ENCODE measurements around the gene AGBL4.
"Not testable (repeated sequence)": the region's sequence is repeated elsewhere in the genome, so short reads cannot be mapped to it uniquely, and the experiment has no call there.

The AGBL4 gene

GRCh38 chr1:49436865-49437264 lies 586.9 kb downstream of the AGBL4 start:
- no peak for DNase-seq (ENCODE audit: low read depth in 2 of 2, low spot score in 1 of 2)

DNA sequence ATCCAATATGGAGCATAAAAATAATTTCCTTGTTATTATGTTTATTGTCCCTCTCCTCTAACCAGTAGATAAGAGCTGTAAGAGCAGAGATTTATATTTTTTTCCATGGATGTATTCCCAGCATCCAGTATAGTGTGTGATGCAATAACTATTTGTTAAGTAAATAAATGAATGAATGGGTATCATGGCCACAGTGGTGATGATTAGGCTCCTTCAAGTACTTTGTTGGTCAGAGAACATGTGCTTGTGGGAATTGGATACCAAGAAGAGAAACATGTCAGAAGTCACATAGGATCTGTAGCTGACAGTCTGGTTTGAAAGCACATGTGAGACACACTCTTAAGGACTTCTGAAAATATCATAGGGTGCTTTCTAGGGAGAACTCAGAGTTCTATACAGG lies 588.5 kb downstream of the AGBL4 start:
- no peak for DNase-seq (ENCODE audit: low read depth in 2 of 2, low spot score in 1 of 2)

- no peak for DNase-seq (ENCODE audit: low read depth in 2 of 2, low spot score in 1 of 2)
These were observed 599.0 kb downstream of the AGBL4 start for GRCh38 chr1:49424782-49425181.

- DNase-seq (ENCODE audit: low read depth in 2 of 2, low spot score in 1 of 2), result no peak
These were observed 607.0 kb downstream of the AGBL4 start for GRCh38 chr1:49416758-49417157.

- no peak for DNase-seq (ENCODE audit: low read depth in 2 of 2, low spot score in 1 of 2)
These were observed 615.4 kb downstream of the AGBL4 start for GRCh38 chr1:49408346-49408745.

DNA sequence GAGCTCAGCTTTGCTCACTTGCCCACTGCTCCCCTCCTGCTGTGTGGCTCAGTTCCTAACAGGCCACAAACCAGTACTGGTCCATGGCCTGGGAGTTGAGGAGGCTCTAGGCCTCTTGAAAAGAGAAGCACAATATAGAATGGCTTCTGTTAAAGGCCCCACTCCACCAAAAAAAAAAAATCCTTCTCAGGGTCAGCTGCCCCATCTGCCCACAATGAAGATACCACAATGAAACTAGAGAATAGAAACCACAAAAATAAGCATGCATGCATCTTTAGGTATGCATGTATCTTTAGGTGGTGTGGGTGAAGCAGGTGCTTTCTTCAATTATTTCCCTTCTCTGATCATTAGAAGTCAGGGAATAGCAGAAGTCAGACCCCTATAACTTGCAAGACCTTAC lies 626.7 kb downstream of the AGBL4 start:
- DNase-seq (ENCODE audit: low read depth in 2 of 2, low spot score in 1 of 2), result no peak

- DNase-seq (ENCODE audit: low read depth in 2 of 2, low spot score in 1 of 2), result no peak
These were observed 629.6 kb downstream of the AGBL4 start for GRCh38 chr1:49394200-49394599.

GRCh38 chr1:49389699-49390098 lies 634.1 kb downstream of the AGBL4 start:
- no peak for DNase-seq (ENCODE audit: low read depth in 2 of 2, low spot score in 1 of 2)

GRCh38 chr1:49364676-49365075 lies 659.1 kb downstream of the AGBL4 start:
- DNase-seq (ENCODE audit: low read depth in 2 of 2, low spot score in 1 of 2), result no peak

- no peak for DNase-seq (ENCODE audit: low read depth in 2 of 2, low spot score in 1 of 2)
These were observed 660.1 kb downstream of the AGBL4 start for GRCh38 chr1:49363628-49364027.

DNA sequence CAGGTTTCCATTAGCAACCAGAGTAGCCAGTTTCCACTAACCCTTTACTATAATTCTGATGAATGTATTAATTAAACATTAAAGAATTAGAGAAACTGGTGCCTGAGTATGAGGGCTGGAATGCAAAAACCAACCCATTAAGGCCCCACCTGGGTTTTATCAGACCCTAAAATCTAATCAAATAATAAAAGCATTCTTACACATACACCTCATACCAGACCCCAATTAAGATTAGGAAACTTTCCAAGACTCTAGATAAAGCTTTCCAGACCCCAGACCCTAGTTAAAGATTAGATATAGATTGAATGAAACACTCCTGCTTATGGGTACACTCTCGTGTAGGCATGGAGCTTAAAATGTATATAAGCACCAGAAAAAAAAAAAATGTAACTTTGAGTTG lies 665.7 kb downstream of the AGBL4 start:
- DNase-seq (ENCODE audit: low read depth in 2 of 2, low spot score in 1 of 2), result no peak

- no peak for DNase-seq (ENCODE audit: low read depth in 2 of 2, low spot score in 1 of 2)
These were observed 667.2 kb downstream of the AGBL4 start for GRCh38 chr1:49356594-49356993.

GRCh38 chr1:49351768-49352167 lies 672.0 kb downstream of the AGBL4 start:
- DNase-seq (ENCODE audit: low read depth in 2 of 2, low spot score in 1 of 2), result no peak

DNA sequence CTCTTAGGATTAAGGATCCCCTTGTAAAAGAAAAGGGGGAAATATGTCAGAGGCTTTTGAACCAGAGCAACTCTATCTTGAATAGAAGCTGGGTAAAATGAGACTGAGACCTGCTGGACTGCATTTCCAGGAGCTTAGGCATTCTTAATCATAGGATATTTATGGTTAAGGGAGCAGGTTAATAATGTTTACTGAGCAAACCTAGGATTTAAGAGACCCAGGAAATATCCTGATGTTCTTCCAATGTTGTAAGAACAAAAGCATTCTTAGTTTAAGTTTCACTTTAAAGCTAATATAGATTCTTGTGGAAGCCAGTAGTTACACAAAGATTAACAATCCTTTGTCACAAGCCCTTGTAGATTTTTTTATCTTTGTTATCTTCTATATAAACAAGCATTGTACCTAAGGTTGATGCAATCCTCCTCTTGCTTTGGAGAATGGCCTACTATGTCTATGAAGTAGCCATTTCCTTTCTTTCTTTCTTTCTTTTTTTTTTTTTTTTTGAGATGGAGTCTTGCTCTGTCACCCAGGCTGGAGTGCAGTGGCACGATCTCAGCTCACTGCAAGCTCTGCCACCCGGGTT lies 676.9 kb downstream of the AGBL4 start:
- DNase-seq (ENCODE audit: low read depth in 2 of 2, low spot score in 1 of 2), result no peak

DNA sequence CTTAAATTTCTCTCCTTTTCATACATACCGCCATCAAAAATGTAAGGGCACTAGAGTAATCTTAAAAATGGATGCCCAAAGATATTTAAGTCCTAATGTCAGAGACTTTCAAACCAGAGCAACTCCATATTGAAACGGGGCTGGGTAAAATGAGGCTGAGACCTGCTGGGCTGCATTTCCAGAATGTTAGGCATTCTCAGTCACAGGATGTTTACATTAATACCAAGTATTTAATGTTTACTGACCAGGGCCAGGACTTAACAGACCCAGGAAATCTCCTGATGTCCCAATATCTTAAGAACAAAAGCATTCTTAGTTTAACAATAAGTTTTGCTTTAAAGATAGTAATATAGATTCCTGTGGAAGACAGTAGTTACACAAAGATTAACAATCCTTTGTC lies 683.2 kb downstream of the AGBL4 start:
- DNase-seq (ENCODE audit: low read depth in 2 of 2, low spot score in 1 of 2), result no peak

- DNase-seq (ENCODE audit: low read depth in 2 of 2, low spot score in 1 of 2), result no peak
These were observed 684.7 kb downstream of the AGBL4 start for GRCh38 chr1:49339043-49339442.

DNA sequence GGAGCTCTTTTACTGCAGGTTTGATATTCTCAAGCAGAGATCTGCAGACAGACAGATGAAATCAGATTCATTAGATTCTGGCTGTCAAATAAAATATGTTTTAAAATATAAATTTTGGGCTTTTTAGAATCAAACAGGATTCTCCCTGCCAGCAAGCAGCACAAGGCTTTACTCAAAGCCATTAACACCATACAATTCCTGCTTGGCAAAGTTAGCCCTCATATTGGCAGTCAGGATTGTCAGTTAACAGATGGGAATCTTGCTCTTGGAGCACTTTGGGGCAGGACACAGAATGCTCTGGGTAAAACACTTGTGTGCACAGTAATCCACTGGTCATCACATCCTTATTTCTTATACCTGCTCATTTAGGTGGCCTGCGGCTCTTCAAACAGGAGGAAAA lies 686.5 kb downstream of the AGBL4 start:
- DNase-seq (ENCODE audit: low read depth in 2 of 2, low spot score in 1 of 2), result no peak

- no peak for DNase-seq (ENCODE audit: low read depth in 2 of 2, low spot score in 1 of 2)
These were observed 689.8 kb downstream of the AGBL4 start for GRCh38 chr1:49333906-49334305.

DNA sequence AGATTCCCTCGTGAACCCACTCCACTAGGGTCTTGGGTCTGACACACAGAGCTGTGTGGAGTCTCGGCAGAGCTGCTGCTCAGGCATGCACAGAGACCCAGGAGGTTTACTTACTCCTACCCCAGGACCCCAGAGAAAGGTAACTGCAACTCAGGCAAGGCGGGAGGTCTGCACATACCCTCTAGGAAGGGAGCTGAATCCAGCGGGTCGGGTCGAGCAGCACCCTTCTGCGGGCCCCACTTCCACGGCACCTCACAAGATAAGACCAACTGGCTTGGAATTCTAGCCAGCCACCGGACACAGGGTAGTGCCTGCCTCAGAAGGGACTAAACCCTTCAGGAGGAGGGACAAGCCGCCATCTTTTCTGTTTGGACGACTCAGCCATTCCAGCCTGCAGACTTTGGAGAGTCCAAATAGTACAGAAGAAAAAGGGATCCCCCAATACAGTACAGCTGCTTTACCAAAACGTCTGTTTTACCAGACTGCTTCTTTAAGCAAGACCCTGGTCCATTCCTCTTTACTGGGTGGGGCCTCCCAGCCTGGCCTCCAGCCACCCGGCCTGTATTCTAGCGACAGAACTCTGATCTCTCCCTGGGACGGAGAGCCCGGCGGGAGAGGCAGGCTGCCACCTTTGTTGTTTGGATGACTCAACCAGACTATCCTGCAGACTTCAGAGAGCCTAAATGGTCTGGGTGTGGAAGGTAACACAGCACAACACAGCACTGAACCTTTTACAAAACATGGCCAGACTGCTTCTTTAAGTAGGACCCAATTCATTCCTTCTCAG lies 692.5 kb downstream of the AGBL4 start:
- no peak for DNase-seq (ENCODE audit: low read depth in 2 of 2, low spot score in 1 of 2)

DNA sequence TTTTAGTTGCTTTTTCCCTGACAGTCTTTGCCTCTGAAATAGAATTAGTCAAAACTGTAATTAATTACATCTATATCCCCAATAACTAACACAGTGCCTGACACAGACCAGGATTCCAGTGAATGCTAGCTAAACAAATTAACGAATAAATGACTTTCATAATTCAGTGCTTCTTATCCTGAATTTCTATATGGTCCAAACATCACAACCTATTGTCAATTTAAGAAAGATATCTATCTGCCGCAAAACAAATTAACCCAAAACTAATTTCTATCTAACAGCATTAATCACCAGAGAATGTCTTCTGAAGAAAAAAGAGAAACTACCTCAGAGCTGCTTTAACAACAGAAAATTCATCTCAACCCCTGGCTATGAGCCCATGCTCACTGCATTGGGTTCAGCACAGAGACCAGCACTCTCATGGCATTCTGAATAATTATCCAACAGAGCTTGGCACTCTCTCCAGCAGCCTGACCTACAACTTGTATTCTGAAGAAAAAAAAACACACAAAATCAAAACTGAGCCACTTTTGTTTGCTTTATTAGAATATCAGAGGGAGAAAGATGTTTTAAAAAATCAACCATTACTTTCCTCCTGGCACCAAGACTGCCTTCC lies 699.7 kb downstream of the AGBL4 start:
- DNase-seq (ENCODE audit: low read depth in 2 of 2, low spot score in 1 of 2), result no peak

DNA sequence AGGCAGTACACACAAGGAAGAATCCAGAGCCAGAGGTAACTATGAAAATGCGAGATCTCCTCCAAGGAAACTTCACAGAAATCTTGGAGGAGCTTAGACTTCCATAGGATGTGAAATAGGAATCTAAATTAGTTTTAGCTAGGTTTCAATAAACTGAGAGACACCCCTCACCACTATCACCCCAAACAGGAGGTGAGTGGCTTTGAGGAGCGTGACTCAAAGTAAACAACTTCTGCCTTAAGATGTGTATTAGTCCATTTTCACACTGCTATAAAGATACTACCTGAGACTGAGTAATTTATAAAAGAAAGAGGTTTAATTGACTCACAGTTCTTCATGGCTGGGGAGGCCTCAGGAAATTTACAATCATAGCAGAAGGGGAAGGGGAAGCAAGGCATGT lies 703.3 kb downstream of the AGBL4 start:
- DNase-seq (ENCODE audit: low read depth in 2 of 2, low spot score in 1 of 2), result not testable (repeated sequence)

DNA sequence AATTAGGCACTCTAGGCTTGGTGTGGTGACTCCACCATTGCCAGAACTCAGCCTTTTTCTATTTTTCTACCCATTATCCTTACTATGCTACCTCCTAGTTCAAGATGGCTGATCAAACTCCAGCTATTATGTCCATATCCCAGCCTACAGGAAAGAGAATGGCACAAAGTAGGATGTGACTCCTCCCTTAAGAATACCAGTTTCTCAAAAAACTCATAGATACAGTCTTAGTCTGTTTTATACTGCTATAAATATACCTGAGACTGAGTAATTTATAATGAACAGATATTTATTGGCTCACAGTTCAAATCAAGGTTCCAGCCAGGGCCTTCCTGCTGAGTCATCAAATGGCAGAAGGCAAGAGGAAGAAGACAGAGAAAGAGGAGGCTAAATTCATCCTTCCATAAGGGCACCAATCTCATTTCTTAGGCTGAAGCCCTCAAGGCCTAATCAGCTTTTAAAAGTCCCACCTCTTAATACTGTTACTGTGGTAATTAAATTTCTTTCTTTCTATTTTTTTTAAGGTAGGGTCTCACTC lies 704.3 kb downstream of the AGBL4 start:
- no peak for DNase-seq (ENCODE audit: low read depth in 2 of 2, low spot score in 1 of 2)
